ENCODE measurements around the gene MYLIP.

The MYLIP gene

GRCh38 chr6:16132909-16133308, 4.0 kb downstream of the MYLIP start:
- H3K9ac ChIP-seq (ENCODE audit: low read depth, low read length): no peak overlapping the region
- no peak overlapping the region for H3K27ac ChIP-seq (ENCODE audit: low read length)
- H3K4me3 ChIP-seq (ENCODE audit: low read length): peak overlapping the region; percentile 77; the same call in 1 of the 2 replicates
- H3K36me3 ChIP-seq (ENCODE audit: insufficient read depth, low read depth, low read length): peaks cover 53% of the 10 kb centered on the region
- 0 out of 2 replicates have a peak, but pooled peaks cover 2% of the 10 kb centered on the region for H3K27me3 ChIP-seq (ENCODE audit: insufficient read depth, low read length)
- no peaks in the 10 kb centered on the region for H3K9me3 ChIP-seq (ENCODE audit: insufficient read depth, low read depth, low read length)
- H3K4me1 ChIP-seq (ENCODE audit: insufficient read depth, low read length): peaks cover 23% of the 10 kb centered on the region; the same call in 1 of the 2 replicates

- no peak overlapping the region for H3K4me3 ChIP-seq (ENCODE audit: low read length)
- H3K27ac ChIP-seq (ENCODE audit: low read length): no peak overlapping the region
- no peaks in the 10 kb centered on the region for H3K9me3 ChIP-seq (ENCODE audit: insufficient read depth, low read depth, low read length)
- no peaks in the 10 kb centered on the region for H3K27me3 ChIP-seq (ENCODE audit: insufficient read depth, low read length)
- H3K9ac ChIP-seq (ENCODE audit: low read depth, low read length): no peak overlapping the region
- H3K4me1 ChIP-seq (ENCODE audit: insufficient read depth, low read length): peaks cover 29% of the 10 kb centered on the region; the same call in 1 of the 2 replicates
- H3K36me3 ChIP-seq (ENCODE audit: insufficient read depth, low read depth, low read length): peaks cover 64% of the 10 kb centered on the region
Measured at GRCh38 chr6:16134430-16134829, 5.5 kb downstream of the MYLIP start.

GRCh38 chr6:16135066-16135465, 6.2 kb downstream of the MYLIP start:
- no peaks in the 10 kb centered on the region for H3K9me3 ChIP-seq (ENCODE audit: insufficient read depth, low read depth, low read length)
- H3K4me1 ChIP-seq (ENCODE audit: insufficient read depth, low read length): peaks cover 33% of the 10 kb centered on the region; the same call in 1 of the 2 replicates
- H3K27me3 ChIP-seq (ENCODE audit: insufficient read depth, low read length): no peaks in the 10 kb centered on the region
- H3K9ac ChIP-seq (ENCODE audit: low read depth, low read length): no peak overlapping the region
- no peak overlapping the region for H3K4me3 ChIP-seq (ENCODE audit: low read length)
- H3K27ac ChIP-seq (ENCODE audit: low read length): no peak overlapping the region
- peaks cover 70% of the 10 kb centered on the region for H3K36me3 ChIP-seq (ENCODE audit: insufficient read depth, low read depth, low read length)

- peaks cover 28% of the 10 kb centered on the region; the same call in 1 of the 2 replicates for H3K4me1 ChIP-seq (ENCODE audit: insufficient read depth, low read length)
- H3K27ac ChIP-seq (ENCODE audit: low read length): no peak overlapping the region
- H3K4me3 ChIP-seq (ENCODE audit: low read length): no peak overlapping the region
- no peaks in the 10 kb centered on the region for H3K9me3 ChIP-seq (ENCODE audit: insufficient read depth, low read depth, low read length)
- no peaks in the 10 kb centered on the region for H3K27me3 ChIP-seq (ENCODE audit: insufficient read depth, low read length)
- H3K9ac ChIP-seq (ENCODE audit: low read depth, low read length): no peak overlapping the region
- peaks cover 71% of the 10 kb centered on the region for H3K36me3 ChIP-seq (ENCODE audit: insufficient read depth, low read depth, low read length)
Measured at GRCh38 chr6:16136091-16136490, 7.2 kb downstream of the MYLIP start.

- peaks cover 70% of the 10 kb centered on the region for H3K36me3 ChIP-seq (ENCODE audit: insufficient read depth, low read depth, low read length)
- peaks cover 20% of the 10 kb centered on the region; the same call in 1 of the 2 replicates for H3K4me1 ChIP-seq (ENCODE audit: insufficient read depth, low read length)
- no peak overlapping the region for H3K27ac ChIP-seq (ENCODE audit: low read length)
- H3K4me3 ChIP-seq (ENCODE audit: low read length): no peak overlapping the region
- no peaks in the 10 kb centered on the region for H3K27me3 ChIP-seq (ENCODE audit: insufficient read depth, low read length)
- H3K9me3 ChIP-seq (ENCODE audit: insufficient read depth, low read depth, low read length): no peaks in the 10 kb centered on the region
- no peak overlapping the region for H3K9ac ChIP-seq (ENCODE audit: low read depth, low read length)
Measured at GRCh38 chr6:16136621-16137450, 8.0 kb downstream of the MYLIP start.

- H3K36me3 ChIP-seq (ENCODE audit: insufficient read depth, low read depth, low read length): peaks cover 70% of the 10 kb centered on the region
- H3K4me3 ChIP-seq (ENCODE audit: low read length): no peak overlapping the region
- no peak overlapping the region for H3K9ac ChIP-seq (ENCODE audit: low read depth, low read length)
- H3K27me3 ChIP-seq (ENCODE audit: insufficient read depth, low read length): no peaks in the 10 kb centered on the region
- H3K9me3 ChIP-seq (ENCODE audit: insufficient read depth, low read depth, low read length): no peaks in the 10 kb centered on the region
- H3K27ac ChIP-seq (ENCODE audit: low read length): no peak overlapping the region
- peaks cover 14% of the 10 kb centered on the region; the same call in 1 of the 2 replicates for H3K4me1 ChIP-seq (ENCODE audit: insufficient read depth, low read length)
Measured at GRCh38 chr6:16137451-16137801, 8.5 kb downstream of the MYLIP start.

- H3K27ac ChIP-seq (ENCODE audit: low read length): no peak overlapping the region
- peaks cover 70% of the 10 kb centered on the region for H3K36me3 ChIP-seq (ENCODE audit: insufficient read depth, low read depth, low read length)
- no peaks in the 10 kb centered on the region for H3K9me3 ChIP-seq (ENCODE audit: insufficient read depth, low read depth, low read length)
- no peak overlapping the region for H3K4me3 ChIP-seq (ENCODE audit: low read length)
- no peaks in the 10 kb centered on the region for H3K27me3 ChIP-seq (ENCODE audit: insufficient read depth, low read length)
- peaks cover 10% of the 10 kb centered on the region; the same call in 1 of the 2 replicates for H3K4me1 ChIP-seq (ENCODE audit: insufficient read depth, low read length)
- H3K9ac ChIP-seq (ENCODE audit: low read depth, low read length): no peak overlapping the region
Measured at GRCh38 chr6:16139556-16139955, 10.7 kb downstream of the MYLIP start.

- no peak overlapping the region for H3K27ac ChIP-seq (ENCODE audit: low read length)
- peaks cover 81% of the 10 kb centered on the region for H3K36me3 ChIP-seq (ENCODE audit: insufficient read depth, low read depth, low read length)
- no peaks in the 10 kb centered on the region for H3K27me3 ChIP-seq (ENCODE audit: insufficient read depth, low read length)
- no peak overlapping the region for H3K9ac ChIP-seq (ENCODE audit: low read depth, low read length)
- H3K9me3 ChIP-seq (ENCODE audit: insufficient read depth, low read depth, low read length): no peaks in the 10 kb centered on the region
- no peak overlapping the region for H3K4me3 ChIP-seq (ENCODE audit: low read length)
- H3K4me1 ChIP-seq (ENCODE audit: insufficient read depth, low read length): peaks cover 10% of the 10 kb centered on the region; the same call in 1 of the 2 replicates
Measured at GRCh38 chr6:16140607-16141006, 11.7 kb downstream of the MYLIP start.

- Histone ChIP-seq H3K9me3 (ENCODE audit: insufficient read depth, low read depth, low read length) (no peaks in the 10 kb centered on the region), H3K27ac (ENCODE audit: low read length) (no peak overlapping the region), H3K9ac (ENCODE audit: low read depth, low read length) (no peak overlapping the region), H3K27me3 (ENCODE audit: insufficient read depth, low read length) (no peaks in the 10 kb centered on the region), H3K4me1 (ENCODE audit: insufficient read depth, low read length) (peaks cover 10% of the 10 kb centered on the region; the same call in 1 of the 2 replicates), H3K4me3 (ENCODE audit: low read length) (no peak overlapping the region), H3K36me3 (ENCODE audit: insufficient read depth, low read depth, low read length) (peaks cover 82% of the 10 kb centered on the region)
Measured at GRCh38 chr6:16141514-16141913, 12.6 kb downstream of the MYLIP start.

GRCh38 chr6:16145038-16145437, 16.2 kb downstream of the MYLIP start:
- Histone ChIP-seq H3K9me3 (ENCODE audit: insufficient read depth, low read depth, low read length) (no peaks in the 10 kb centered on the region), H3K4me1 (ENCODE audit: insufficient read depth, low read length) (no peaks in the 10 kb centered on the region), H3K36me3 (ENCODE audit: insufficient read depth, low read depth, low read length) (peaks cover 95% of the 10 kb centered on the region), H3K27ac (ENCODE audit: low read length) (no peak overlapping the region), H3K4me3 (ENCODE audit: low read length) (no peak overlapping the region), H3K27me3 (ENCODE audit: insufficient read depth, low read length) (no peaks in the 10 kb centered on the region), H3K9ac (ENCODE audit: low read depth, low read length) (no peak overlapping the region)

- H3K4me1 ChIP-seq (ENCODE audit: insufficient read depth, low read length): no peaks in the 10 kb centered on the region
- no peak overlapping the region for H3K9ac ChIP-seq (ENCODE audit: low read depth, low read length)
- H3K36me3 ChIP-seq (ENCODE audit: insufficient read depth, low read depth, low read length): peaks cover 96% of the 10 kb centered on the region
- no peak overlapping the region for H3K27ac ChIP-seq (ENCODE audit: low read length)
- no peaks in the 10 kb centered on the region for H3K9me3 ChIP-seq (ENCODE audit: insufficient read depth, low read depth, low read length)
- no peak overlapping the region for H3K4me3 ChIP-seq (ENCODE audit: low read length)
- H3K27me3 ChIP-seq (ENCODE audit: insufficient read depth, low read length): no peaks in the 10 kb centered on the region
Measured at GRCh38 chr6:16146028-16146427, 17.1 kb downstream of the MYLIP start.

- H3K9ac ChIP-seq (ENCODE audit: low read depth, low read length): no peak overlapping the region
- H3K27ac ChIP-seq (ENCODE audit: low read length): no peak overlapping the region
- H3K4me1 ChIP-seq (ENCODE audit: insufficient read depth, low read length): no peaks in the 10 kb centered on the region
- no peaks in the 10 kb centered on the region for H3K9me3 ChIP-seq (ENCODE audit: insufficient read depth, low read depth, low read length)
- no peaks in the 10 kb centered on the region for H3K27me3 ChIP-seq (ENCODE audit: insufficient read depth, low read length)
- peaks cover 96% of the 10 kb centered on the region for H3K36me3 ChIP-seq (ENCODE audit: insufficient read depth, low read depth, low read length)
- no peak overlapping the region for H3K4me3 ChIP-seq (ENCODE audit: low read length)
Measured at GRCh38 chr6:16146527-16146955, 17.7 kb downstream of the MYLIP start.

Measured in iPS-20b (cell line).